Measurements from ENCODE around the gene SGMS2. TPM values are rescaled to one million over a fixed set of nuclear protein-coding genes. Genes with fewer than 3 reads are reported as not detected.

Gene SGMS2
- polyA plus RNA-seq, 2 of the 4 experiments (the other 2 are of a cell fraction), result 8.5 to 22.6 TPM

DNA sequence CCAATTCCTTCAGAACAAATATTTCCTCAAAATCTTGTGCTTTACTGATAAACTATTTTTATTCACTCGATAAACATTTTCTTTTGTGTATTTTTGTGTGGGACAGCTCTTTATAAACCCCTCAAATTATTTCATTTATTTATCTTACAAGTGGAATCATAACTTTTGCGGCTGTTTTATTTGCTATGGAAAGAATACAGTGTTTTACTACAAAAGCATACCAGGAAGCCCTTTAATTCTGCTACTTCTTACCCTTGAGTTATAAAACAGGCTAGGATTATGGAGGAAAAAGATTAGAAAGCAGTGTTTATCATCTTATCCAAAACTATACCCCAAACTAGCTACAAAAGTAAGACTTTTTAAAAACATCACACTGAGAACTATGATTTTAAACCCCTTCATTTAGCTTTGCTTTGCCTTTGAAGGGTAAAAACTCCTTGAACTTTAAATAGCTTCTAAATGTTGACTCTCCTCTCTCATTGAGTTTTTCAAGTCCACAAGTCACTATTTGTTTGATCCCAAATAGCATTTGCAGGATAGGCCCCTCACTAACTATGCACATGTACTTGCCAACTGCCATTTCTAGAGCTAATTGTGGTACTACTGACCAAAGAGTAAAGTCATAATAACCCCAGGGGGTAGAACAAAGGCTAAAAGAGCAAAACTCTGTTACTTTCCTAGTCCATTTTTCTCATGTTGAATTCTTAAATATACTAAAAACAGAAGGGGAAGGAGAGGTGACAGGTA is 45.8 kb upstream of the SGMS2 start:
- H3K27ac ChIP-seq, result no peak overlapping the region
- H3K4me3 ChIP-seq, result no peak overlapping the region
- 0 out of 3 replicates have a peak, but pooled peaks cover 6% of the 10 kb centered on the region for H3K9me3 ChIP-seq
- TF ChIP-seq HMGXB4 (CRISPR knock-in tag; IDR thresholded peaks at IDR 0.05; ENCODE audit: borderline replicate concordance) (no peak), SMC3 (IDR thresholded peaks at IDR 0.05) (no peak), CTCF (IDR thresholded peaks at IDR 0.05) (no peak), EHF (CRISPR knock-in tag; IDR thresholded peaks at IDR 0.05) (no peak), HOXB13 (CRISPR knock-in tag; IDR thresholded peaks at IDR 0.05; ENCODE audit: low read depth) (no peak), RAD21 (conservative IDR thresholded peaks at IDR 0.05 in 1 of 2, IDR thresholded peaks at IDR 0.05 in 1 of 2) (no peak), RFX5 (IDR thresholded peaks at IDR 0.05) (no peak), FOXS1 (CRISPR knock-in tag; IDR thresholded peaks at IDR 0.05) (no peak), KDM5A (IDR thresholded peaks at IDR 0.05) (no peak), CBX8 (IDR thresholded peaks at IDR 0.05) (no peak), PBX3 (IDR thresholded peaks at IDR 0.05) (no peak), JUN (IDR thresholded peaks at IDR 0.05) (no peak), KDM1A (IDR thresholded peaks at IDR 0.05; ENCODE audit: low read depth) (no peak), EP300 (IDR thresholded peaks at IDR 0.05) (no peak)
- TF ChIP-seq, protein P1, sequence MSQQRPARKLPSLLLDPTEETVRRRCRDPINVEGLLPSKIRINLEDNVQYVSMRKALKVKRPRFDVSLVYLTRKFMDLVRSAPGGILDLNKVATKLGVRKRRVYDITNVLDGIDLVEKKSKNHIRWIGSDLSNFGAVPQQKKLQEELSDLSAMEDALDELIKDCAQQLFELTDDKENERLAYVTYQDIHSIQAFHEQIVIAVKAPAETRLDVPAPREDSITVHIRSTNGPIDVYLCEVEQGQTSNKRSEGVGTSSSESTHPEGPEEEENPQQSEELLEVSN (IDR thresholded peaks at IDR 0.05; ENCODE audit: borderline replicate concordance, low read depth), result no peak
- TF ChIP-seq, protein P2, sequence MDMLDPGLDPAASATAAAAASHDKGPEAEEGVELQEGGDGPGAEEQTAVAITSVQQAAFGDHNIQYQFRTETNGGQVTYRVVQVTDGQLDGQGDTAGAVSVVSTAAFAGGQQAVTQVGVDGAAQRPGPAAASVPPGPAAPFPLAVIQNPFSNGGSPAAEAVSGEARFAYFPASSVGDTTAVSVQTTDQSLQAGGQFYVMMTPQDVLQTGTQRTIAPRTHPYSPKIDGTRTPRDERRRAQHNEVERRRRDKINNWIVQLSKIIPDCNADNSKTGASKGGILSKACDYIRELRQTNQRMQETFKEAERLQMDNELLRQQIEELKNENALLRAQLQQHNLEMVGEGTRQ (IDR thresholded peaks at IDR 0.05), result no peak
- CTCF ChIA-PET, result no interaction called here
- POLR2A ChIA-PET, result no interaction called here
- WGBS (ENCODE audit: missing lambda C conversion rate), result 24% methylated on average over 2 of the region's 2 CpGs
- FAIRE-seq, result no peak
- no peaks in the 10 kb centered on the region for H3K4me1 ChIP-seq
- no peak for ATAC-seq
- H3K4me2 ChIP-seq, result no peak overlapping the region
- DNase-seq (ENCODE audit: low read depth in 1 of 2, low spot score in 1 of 2), result no peak

DNA sequence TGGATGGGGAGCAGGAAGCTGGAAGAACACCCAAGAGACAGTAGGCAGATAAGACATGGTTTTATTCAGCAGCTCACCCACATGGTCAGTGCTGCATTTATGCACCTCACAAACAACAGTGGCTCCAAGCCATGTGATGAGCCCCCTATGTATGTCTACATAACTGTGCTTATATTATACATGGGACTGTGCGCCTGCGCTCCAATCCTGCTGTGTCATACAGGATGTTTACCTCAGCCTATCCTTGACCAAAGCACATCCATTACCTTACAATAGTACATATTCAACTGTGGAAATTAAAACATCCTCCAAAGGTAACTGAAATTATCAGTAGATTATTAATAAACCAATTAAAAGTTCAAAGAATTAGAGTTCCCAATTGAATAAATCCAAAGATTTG is 44.1 kb upstream of the SGMS2 start:
- Histone ChIP-seq H3K4me3 (no peak overlapping the region), H3K4me1 (no peaks in the 10 kb centered on the region), H3K9me3 (0 out of 3 replicates have a peak, but pooled peaks cover 6% of the 10 kb centered on the region), H3K4me2 (no peak overlapping the region), H3K27ac (no peak overlapping the region)
- 88% methylated on average over 2 of the region's 2 CpGs for WGBS (ENCODE audit: missing lambda C conversion rate)
- peak in 1 of 2 experiments; percentile 27 for DNase-seq (ENCODE audit: low read depth in 1 of 2, low spot score in 1 of 2)
- ChIA-PET POLR2A (no interaction called here), CTCF (no interaction called here)
- ATAC-seq, result no peak
- no peak for FAIRE-seq
- TF ChIP-seq ZSCAN20 (CRISPR knock-in tag; IDR thresholded peaks at IDR 0.05) (no peak), EP300 (IDR thresholded peaks at IDR 0.05) (no peak), CBX8 (IDR thresholded peaks at IDR 0.05) (no peak), NR3C1 (IDR thresholded peaks at IDR 0.05) (no peak), MYC (IDR thresholded peaks at IDR 0.05; ENCODE audit: borderline replicate concordance, low read length) (no peak), POLR2AphosphoS2 (conservative IDR thresholded peaks at IDR 0.05; ENCODE audit: low read length) (no peak), RNF2 (IDR thresholded peaks at IDR 0.05; ENCODE audit: borderline replicate concordance, low read depth) (no peak), MAX (IDR thresholded peaks at IDR 0.05) (no peak), MAZ (IDR thresholded peaks at IDR 0.05; ENCODE audit: borderline replicate concordance, low read depth, low read length) (no peak), RARB (CRISPR knock-in tag; IDR thresholded peaks at IDR 0.05) (no peak), PBX3 (IDR thresholded peaks at IDR 0.05) (no peak), HDAC2 (IDR thresholded peaks at IDR 0.05) (no peak)
- TF ChIP-seq, protein P3, sequence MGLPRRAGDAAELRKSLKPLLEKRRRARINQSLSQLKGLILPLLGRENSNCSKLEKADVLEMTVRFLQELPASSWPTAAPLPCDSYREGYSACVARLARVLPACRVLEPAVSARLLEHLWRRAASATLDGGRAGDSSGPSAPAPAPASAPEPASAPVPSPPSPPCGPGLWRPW (IDR thresholded peaks at IDR 0.05), result no peak

Measured in A549 (cell line).